GM12873 (cell line): ENCODE results near the gene LRRTM3.

Experiments
- CTCF ChIP-seq: IDR thresholded peaks from 2 replicates; pipeline ENCODE4 v1.5.1; 2012; ENCODE audit warnings: low read depth, mild to moderate bottlenecking, moderate library complexity, low read length, control low read depth; ENCODE audit not compliant: insufficient read depth; ENCODE audit errors: missing control alignments

Gene LRRTM3

DNA sequence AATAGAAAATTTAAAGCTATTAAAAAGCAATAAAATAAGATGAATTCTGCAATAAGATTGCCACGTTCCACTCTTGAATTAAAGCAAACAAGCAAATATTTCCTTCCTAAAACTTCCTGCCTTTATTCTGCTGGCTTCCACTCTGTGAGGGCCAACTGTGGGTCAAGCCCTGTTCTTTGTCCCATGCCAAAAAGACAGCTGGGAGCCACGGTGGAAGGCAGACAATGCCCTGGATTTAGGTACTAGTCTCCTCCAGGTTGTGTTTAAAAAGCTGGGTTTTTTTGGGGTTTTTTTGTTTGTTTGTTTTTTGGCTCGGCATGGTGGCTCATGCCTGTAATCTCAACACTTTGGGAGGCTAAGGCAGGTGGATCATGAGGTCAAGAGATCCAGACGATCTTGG is 39.1 kb downstream of the LRRTM3 start:
- no peak for TF ChIP-seq CTCF

GRCh38 chr10:66980246-66980815 is 54.5 kb downstream of the LRRTM3 start:
- no peak for TF ChIP-seq CTCF

GRCh38 chr10:66981361-66982052 is 55.7 kb downstream of the LRRTM3 start:
- TF ChIP-seq CTCF: no peak

- no peak for TF ChIP-seq CTCF
Observed at GRCh38 chr10:66982053-66982420, 56.2 kb downstream of the LRRTM3 start.

GRCh38 chr10:66982792-66983474 is 57.1 kb downstream of the LRRTM3 start:
- no peak for TF ChIP-seq CTCF

DNA sequence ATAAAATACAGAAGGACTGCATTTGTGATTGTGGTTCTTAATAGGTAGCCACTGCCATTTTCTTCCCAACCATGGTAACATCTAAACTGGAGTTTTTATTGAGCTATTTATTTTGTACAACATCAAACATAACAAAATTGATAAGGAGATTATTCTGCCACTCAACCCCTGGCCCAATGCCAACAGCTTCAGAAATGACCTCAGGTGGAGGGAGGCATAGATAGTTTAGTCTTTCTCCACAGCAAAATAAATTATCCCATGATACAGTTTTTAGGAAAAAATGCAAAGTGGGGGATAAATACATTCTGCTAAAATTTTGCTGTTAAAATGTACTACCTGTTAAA is 57.6 kb downstream of the LRRTM3 start:
- no peak for TF ChIP-seq CTCF

DNA sequence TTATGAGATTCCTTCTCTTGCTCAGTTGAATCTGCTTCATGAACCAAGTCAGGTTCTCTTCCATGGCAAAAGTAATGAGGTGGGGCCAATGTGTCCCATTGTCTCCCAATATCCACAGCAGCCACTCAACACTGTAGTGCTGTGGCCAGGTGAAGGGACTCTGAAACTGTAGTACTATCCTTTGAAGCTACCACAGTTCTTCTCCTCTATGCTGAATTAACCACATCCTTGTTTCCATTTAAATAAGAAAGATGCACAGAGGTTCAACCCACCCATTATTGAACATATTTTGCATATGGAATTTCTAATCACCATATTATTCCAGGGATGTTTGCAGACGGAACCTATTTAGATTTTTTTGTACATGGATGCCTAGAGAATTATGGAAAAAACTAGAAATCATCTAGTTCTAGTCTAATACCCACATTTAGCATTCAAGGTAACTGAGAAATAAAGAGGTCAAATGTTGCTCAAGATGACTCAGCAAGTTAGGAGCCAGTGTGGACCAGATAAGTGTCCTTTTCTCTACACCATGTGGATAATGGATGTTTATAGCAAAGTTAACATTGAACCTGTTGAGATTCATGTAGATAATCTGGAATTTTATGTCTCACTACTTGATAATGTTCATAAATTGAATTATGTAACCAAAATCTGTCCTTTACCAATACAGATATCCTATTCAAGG is 64.5 kb downstream of the LRRTM3 start:
- TF ChIP-seq CTCF: no peak
